GM18508 (cell line): Measurements from ENCODE around the gene CADPS2.

Experiments
- ATAC-seq: cut with Tn5 transposase; IDR thresholded peaks from one replicate; pipeline ENCODE4 v1.9.1; 2021; ENCODE audit warnings: moderate number of reproducible peaks; ENCODE audit not compliant: insufficient read depth, unreplicated experiment

Gene CADPS2

DNA sequence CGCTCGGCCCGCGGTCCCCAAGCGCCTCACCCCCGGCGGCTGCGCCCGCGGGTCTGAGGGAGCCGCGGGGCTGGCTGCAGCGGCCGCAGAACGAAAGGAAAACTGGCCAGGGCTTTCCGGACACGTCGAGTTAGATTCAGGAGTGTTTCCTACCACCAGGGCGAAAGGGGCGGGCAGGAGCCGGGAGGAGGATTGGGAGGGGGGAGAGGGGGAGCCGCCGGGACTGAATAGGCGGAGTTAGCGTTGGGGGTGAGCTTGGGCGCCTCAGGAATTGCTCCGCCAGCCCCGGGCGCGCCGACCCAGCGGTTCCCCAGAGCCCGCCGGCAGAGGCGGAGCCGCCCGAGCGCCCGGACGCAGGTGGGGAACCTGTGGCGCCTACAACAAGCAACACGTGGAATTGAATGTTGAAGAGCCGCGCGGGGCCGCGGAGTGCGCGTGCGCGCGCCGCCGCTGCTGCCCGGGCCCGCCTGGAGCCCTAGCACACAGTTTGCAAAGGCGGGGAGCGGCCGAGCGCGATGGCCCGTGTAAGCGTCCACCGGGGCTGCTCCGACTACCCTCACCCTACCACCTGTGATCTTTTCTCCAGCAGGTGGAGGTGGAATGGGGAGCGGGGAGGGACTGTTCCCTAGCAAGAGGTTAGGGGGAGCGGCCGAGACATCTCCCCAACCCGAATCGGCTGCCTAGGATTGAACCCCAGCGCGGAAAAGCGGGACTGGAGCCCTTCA lies at the start of gene CADPS2:
TSS of gene CADPS2 (minus strand) at position 104 of the 725 bp plus-strand sequence. CDS start 123 bp downstream, outside the sequence.
- peak; percentile 51 for ATAC-seq

DNA sequence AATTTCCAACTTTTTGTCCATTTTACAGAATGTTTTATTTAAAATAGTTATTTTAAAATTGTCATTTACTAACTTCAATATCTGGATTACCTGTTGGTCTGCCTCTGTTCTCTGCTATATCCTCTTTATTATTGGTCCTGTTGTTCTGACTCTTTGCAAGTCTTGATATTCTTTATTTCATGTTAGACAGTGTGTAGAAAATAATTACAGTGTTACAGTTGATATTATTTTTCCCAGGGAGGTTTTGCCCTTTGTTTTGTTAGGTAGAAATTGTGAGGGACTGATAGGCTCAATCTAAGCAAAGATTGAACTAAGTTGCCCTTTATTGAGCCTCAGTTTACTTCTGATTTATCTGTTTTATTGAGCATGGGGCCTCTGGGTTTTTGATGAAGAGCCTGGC lies 49.4 kb upstream of the CADPS2 start:
- ATAC-seq = no peak

DNA sequence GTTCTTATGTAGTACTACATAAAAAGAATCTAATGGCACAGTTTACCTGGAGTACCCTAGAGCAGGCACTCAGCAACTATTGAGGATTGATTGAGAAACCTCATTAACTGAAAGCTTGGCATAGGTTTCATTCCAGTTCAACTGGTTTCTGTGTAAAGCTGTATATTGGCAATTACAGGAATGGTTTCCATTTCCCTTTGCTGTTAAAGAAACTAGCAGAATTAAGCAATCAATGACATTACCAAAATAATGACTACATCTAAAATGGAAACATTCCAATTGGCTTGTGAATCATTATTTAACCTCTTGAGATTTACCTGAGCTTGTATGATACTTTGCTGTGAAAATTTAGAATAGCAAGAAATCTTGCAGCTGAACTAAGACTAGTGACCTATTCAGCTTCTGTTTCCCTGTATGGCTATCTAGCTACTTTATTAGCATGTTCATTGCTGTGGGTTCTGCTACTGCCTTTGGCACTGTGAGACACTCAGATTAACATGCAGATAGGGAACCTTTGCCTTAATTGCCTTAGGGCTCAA lies 33.5 kb upstream of the CADPS2 start:
- no peak for ATAC-seq

DNA sequence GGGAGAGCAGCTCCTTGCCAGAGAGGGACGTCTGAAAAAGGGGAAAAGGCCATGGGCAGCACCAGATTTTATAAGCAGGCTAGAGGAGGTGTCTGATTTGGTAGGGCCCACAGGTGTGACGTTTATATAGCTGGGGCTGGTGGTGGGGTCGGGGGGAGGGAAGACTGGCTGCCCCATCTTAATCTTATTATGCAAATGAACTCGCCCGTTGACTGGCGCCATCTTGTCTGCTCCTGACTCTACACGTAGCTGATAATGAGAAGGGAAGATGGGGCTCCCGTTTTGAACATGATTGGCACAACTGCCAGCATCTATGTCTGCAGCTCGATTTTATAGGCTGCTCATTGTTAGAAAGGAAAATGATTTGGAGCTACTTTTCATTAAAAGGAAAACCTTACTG lies 28.6 kb upstream of the CADPS2 start:
- ATAC-seq = no peak

DNA sequence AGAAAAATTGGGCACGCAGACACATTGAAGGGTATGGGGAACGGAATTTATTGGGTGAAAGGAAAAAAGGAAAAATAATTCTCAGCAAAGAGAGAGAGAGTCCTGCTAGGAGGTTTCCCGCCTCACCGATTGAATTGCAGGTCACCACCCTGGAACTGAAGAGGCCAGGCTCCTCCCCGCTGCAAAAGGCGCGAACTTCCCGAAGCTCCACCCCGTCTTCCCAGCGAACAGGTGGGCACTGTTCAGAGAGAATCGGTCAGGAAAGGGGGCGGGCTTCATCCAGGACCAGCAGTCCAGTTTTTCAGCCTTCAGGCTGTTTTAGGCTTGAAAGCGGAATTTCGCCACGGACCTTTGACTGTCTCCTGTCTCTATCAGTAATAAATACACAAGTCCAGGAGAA lies 27.3 kb upstream of the CADPS2 start:
- ATAC-seq = no peak

DNA sequence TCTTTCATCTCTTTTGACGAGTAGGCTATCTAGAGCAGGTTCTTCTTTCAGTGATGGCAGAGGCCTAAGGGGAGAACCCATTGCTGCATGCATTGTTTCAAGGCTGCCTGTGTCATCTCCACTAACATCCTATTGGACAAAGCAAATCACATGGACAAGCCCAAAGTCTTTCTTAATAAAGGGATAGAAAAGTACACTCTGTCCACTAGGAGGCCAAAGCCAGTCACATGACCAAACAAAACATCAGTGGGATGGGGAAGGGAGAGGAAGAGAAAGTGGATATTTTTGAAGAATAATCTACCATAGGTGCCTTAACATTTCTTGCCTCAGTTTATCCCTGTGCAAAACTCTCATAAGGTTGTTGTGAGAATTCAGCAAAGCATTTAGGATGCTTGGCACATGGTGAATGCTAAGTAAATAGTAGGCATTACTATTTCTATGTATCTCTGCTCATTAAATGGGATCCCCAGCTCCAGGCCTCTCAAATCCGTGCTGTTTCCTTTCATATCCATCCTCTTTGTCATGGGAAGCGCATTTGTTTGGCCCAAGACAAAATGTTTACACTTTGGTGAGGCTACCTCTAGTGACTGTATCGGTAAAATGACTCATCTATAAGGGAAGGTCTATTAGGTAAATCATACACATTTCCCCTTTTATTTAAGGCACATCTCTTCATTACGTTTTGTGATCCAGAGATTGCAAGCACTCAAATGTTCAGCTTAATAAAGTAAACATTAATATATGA lies 16.7 kb upstream of the CADPS2 start:
- ATAC-seq = no peak

DNA sequence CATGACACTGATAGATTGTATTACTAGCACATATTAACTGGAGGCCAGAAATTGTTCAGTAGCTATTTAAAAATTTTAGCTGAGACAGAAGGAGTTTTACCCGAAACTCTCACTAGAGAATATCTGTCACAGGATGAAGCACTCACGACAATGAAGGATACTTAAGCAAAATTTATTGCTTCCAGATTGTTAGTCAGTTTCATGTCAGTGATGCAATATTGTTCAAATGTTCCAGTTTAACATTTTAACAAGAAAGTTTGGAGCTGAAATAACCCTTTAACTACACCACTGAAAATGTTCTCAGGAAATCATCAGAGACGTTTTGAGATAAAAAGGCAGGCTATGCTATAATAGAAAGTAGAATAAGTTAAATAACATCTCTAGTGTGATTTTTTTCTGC lies 15.0 kb upstream of the CADPS2 start:
- no peak for ATAC-seq

DNA sequence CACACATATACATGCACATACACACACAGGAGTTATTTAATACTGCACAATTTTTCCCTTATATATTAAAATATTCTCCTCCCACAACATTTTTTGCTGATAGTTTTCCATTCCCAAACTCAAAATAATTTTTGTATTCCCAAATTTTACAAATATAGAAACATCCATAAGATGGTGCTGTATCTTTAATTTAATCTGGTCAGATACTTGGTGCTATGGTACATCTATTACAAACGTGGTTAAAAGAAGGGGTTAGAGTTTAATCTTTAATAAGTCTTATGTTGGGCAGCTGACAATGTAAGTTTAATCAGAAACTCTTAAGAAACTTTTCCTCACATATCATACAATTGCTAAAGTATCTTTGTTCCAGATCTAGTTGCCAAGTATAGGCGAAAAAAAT lies 10.2 kb upstream of the CADPS2 start:
- ATAC-seq = no peak

DNA sequence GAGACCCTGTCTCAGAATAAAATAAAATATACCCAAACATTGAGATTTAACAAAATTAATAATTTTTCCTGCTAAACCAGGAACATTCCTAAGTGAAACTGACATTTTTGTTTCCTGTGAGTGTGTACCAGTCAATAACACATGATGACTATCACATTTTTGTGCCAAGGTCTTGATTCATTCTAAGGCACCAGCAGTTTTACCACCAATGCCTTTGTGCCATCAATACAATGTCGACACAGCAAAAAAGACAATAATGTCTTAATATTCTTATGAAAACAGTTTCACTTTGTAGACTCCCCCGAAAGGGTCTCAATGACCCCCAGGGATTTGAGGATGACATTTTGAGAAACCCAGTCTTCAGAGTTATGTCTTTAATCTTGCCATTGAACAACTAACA lies 7.2 kb upstream of the CADPS2 start:
- no peak for ATAC-seq

DNA sequence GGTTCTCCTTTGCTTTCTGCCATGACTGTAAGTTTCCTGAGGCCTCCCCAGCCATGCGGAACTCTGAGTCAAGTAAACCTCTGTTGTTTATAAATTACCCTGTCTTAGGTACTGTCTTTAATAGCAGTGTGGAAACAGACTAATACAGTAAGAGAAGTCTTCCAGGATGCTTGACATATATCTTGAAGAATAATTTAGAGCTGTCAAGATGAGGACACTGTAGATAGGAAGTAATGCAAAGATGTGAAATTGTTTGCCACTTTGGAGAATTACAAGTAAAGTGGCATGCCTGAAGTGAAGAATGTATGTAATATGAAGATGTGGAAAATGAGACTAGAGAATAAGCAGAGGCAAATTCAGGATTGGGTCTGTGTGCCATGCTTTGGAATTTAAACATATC lies 2.9 kb upstream of the CADPS2 start:
- ATAC-seq = no peak

DNA sequence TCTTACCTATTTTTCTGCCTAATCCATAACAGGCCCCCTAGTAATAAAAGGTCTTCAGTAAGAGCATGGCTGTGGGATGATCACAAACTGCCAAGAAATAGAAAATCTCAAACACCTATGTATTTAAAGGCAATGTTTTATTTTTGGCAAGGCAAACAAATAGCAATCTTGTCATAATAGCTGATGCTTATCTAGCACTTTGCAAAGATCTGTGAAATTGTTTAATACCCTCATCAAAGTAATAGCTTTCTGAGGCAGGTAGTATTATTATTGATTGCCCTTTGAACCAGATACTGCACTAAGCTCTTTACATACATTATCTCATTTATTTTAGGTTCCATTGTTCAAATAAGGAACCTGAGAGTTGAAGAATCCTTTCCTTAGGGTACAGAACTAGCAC lies 1.6 kb upstream of the CADPS2 start:
- ATAC-seq = no peak

DNA sequence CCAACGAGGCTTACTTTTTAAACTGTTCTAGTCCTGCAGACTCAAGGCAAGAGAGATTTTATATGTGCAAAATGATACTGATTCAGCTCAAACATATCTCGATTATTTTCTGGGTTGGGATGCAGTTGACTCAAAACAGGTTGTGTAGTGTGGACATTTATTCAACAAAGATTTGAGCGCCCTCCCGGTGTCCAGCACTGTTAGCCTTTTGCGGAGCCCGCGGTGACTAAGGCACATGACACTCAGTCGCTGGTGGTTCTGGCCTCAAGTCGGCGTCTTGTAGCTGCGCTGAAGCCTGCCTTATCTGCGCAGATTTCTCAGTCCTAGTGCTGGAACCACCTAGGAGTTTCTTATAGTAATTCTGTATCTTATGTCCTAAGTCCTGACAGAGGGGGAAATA lies 938 bp upstream of the CADPS2 start:
- ATAC-seq = no peak

DNA sequence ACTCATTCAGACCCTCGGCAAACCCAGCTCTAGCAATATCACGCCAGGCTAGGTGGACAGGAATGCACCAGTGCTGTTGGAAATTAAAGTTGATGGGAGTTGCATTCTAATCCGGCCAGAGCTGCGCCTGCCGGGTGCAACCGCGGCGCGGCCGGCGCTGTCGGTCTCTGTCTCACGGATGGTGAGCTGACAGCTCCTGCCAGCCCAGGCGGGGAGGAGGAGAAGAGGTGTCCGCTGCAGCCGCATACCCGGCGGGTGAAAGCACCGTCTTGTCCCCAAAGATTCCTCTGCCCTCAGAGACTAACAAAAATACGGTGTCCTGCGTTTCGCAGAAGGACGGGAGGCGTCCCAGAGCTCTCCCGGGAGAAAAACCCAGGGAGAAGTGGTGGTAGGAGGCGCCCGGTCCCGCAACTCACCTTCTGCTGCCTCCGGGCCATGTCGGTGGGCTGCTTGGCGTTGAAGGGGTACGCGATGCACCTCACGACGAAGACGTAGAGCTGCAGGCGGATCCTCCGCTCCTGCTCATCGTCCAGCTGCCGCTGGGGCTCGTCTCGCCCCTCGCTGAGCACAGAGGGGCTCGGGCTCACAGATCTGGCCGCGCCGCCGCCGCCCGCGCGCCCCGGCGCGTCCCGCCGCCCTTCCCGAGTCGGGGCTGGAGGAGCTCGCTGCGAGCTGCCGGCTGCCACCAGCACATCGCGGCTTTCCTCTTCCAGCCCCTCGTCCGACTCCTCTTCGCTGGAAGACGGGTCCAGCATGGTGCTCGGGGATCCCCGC lies 490 bp downstream of the CADPS2 start:
- peak; percentile 13 for ATAC-seq

DNA sequence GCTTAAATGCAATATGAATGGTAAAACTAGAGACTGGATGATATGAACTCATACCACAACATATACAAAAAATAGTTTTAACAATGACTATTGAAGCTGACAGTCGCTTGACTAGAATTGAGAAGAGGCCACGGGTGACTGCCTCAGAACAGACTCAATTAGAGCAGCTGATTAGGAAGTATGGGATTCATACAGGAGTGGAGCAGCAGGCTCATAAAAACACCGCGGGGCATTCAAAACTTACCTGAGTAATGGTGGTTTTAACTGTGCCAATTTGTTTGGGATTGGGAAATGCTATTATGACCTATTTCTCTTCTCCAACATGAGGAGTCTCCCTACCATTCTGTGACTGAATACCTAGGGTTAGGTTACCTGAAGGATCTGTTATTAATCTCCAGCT lies 2.1 kb downstream of the CADPS2 start:
- no peak for ATAC-seq

DNA sequence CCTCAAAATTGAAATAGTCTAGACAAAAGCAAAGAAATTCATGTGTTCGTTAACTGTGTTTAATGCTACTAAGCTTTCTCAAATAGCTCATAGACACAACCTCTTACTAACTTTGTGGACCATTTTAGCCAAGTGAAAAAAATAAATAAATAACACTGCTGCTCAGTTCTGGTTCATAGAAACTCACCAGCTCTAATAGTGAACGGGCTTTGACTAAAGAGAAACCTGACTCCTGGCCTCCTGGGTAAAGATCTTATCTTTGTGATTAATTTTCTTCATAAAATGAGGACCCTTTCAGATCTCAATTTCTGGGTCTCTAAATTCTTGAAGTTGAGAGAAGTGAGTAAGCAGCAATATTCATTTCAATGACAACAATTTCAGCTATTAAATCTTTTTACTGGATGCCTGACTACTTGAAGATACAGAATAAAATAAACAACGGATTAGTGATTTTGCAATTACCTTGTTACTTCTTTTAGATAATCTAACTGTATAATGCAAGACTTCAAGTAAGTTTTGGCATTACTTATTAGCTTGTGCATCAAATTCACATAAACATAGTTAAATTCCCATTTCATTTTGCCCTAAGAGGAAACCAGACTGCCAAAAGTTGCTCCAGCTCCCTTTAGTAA lies 3.1 kb downstream of the CADPS2 start:
- no peak for ATAC-seq

DNA sequence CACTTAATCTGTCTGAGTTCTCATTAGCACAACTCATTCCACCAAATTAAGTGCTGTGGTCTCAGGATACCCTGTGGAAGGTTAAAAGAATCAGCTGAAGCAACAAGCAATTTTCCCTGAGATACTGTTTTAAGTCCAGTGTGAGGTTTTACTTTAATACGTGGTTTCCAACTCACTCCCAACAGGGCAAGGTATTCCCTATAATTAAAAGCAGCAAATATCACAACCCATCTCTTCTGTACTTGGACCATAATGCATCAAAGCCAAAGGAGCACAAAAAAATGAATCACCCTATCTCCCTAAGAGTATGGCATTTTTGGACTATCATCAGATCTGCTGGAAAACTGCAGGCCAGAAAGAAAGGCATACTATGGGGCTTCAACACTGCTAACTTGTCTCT lies 4.9 kb downstream of the CADPS2 start:
- no peak for ATAC-seq

DNA sequence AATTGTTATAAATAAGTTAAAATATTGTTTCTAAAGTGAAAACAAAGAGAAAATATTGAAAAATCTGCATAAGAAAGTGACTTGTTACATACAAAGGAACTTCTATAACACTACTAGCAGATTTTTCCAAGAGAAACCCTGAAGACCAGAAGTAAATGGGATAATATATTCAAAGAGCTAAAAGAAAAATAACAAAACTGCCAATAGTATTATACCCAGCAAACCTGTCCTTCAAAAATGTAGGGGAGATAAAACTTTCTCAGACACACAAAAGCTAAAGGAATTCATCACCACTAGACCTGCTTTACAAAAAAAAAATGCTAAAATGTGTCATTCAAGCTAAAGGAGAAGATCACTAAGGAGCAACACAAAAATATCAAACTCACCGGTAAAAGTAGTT lies 17.0 kb downstream of the CADPS2 start:
- ATAC-seq = no peak

DNA sequence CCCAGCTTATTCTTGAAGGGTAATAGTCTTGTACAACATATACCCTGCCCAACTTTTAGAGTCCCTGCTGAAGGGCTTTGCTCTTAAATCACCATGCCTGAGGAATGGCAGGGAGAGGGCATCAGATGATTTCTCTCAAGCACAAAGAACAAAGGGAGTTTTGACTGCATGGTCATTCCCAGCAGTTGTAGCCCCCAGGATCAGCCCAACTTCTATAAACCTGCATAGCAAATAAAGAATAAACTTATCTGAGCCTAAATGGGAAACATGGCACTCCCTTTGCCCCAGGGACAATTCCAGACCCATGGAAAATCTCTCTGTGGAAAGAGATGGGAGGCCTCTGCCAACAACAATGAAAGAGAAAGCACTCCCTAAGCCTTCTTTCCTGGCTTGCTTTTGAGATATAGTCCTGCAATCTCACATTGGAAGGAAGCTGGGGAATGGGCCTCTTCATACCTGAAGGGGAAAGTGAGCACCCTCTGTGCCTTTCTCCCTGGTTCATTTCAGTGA lies 18.7 kb downstream of the CADPS2 start:
- ATAC-seq = no peak

DNA sequence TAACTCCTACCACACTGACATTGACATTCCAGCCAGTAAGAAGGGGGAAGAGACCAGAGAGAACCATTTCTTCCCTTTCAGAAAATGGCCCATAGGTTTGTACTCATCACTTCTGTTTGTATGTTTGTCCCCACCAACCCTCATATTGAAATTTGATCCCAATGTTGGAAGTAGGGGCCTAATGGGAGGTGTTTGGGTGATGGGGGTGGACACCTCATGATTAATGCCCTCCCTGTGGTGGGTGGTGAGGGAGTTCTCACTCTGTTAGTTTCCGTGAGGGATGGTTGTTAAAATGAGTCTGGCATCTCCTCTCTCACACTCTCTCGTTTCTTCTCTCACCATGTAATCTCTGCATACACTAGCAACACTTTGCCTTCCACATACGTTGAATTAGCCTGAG lies 21.4 kb downstream of the CADPS2 start:
- no peak for ATAC-seq

DNA sequence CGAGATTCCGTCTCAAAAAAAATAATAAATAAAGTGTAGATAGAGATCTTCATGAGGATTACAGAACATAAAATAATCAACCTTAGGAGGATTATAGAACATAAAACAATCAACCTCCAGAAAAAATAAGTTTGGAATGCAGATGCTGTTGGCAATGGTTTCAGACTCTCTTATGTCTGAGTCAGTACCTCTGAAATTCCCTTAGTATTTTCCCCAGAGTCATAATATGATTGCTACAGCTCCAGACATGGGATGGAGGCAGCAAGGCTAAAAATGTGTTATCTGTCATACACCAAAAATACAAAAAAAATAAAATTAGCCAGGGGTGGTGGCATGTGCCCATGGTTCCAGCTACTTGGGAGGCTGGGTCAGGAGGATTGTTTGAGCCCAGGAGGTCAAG lies 22.2 kb downstream of the CADPS2 start:
- no peak for ATAC-seq
